Endothelial cell (in vitro differentiated cells): Measurements from ENCODE around the gene SLC8A1. TPM values are rescaled to one million over a fixed set of nuclear protein-coding genes. Genes with fewer than 3 reads are reported as not detected.

ENCODE experiments used
- DNase-seq: peaks from one replicate; pipeline ENCODE4 v3.0.0; 2021; ENCODE audit warnings: low spot score
- H3K27ac Mint-ChIP-seq: one replicate; pipeline ENCODE4 v1.8.0; 2021; ENCODE audit warnings: mixed read lengths, inconsistent platforms; ENCODE audit not compliant: unreplicated experiment
- H3K27me3 Mint-ChIP-seq: one replicate; pipeline ENCODE4 v1.8.0; 2021; ENCODE audit warnings: mild to moderate bottlenecking, moderate library complexity, mixed read lengths, inconsistent platforms; ENCODE audit not compliant: unreplicated experiment
- H3K36me3 Mint-ChIP-seq: one replicate; pipeline ENCODE4 v1.8.0; 2021; ENCODE audit warnings: mild to moderate bottlenecking, low read depth, mixed read lengths, inconsistent platforms; ENCODE audit not compliant: unreplicated experiment
- H3K4me1 Mint-ChIP-seq: one replicate; pipeline ENCODE4 v1.8.0; 2021; ENCODE audit warnings: mild to moderate bottlenecking, mixed read lengths, inconsistent platforms; ENCODE audit not compliant: unreplicated experiment
- H3K4me3 Mint-ChIP-seq: one replicate; pipeline ENCODE4 v1.8.0; 2021; ENCODE audit warnings: mild to moderate bottlenecking, mixed read lengths, inconsistent platforms; ENCODE audit not compliant: unreplicated experiment
- H3K9me3 Mint-ChIP-seq: one replicate; pipeline ENCODE4 v1.8.0; 2021; ENCODE audit warnings: mixed read lengths, inconsistent platforms; ENCODE audit not compliant: unreplicated experiment
- CTCF ChIP-seq: fragments of 200-600 bp; sonication (generic); IDR thresholded peaks from one replicate; pipeline ENCODE4 v1.5.0; 2021; ENCODE audit warnings: antibody characterized with exemption; ENCODE audit not compliant: unreplicated experiment
- total RNA-seq: library from RNA; stranded (reverse); fragmentation: NEBNext Ultra II Directional; extraction: Animal tissue kit (Norgen Biotek cat#: 25700); gene quantifications from one replicate; pipeline ENCODE4 v1.2.1, GENCODE V29; 2021; ENCODE audit not compliant: unreplicated experiment

The SLC8A1 gene
- total RNA-seq, 1 donor from 2014 or later, result 0.80 TPM

- no peak for DNase-seq
- Mint-ChIP-seq H3K27ac (no peak overlapping the region), H3K4me1 (peaks cover 4% of the 10 kb centered on the region), H3K27me3 (no peaks in the 10 kb centered on the region), H3K9me3 (no peaks in the 10 kb centered on the region), H3K36me3 (no peaks in the 10 kb centered on the region), H3K4me3 (no peak overlapping the region)
- TF ChIP-seq CTCF, result no peak
Measured at GRCh38 chr2:40164736-40165508, 287.0 kb downstream of the SLC8A1 start.

- Mint-ChIP-seq H3K4me3 (no peak overlapping the region), H3K27me3 (no peaks in the 10 kb centered on the region), H3K36me3 (no peaks in the 10 kb centered on the region), H3K9me3 (no peaks in the 10 kb centered on the region), H3K4me1 (no peaks in the 10 kb centered on the region), H3K27ac (no peak overlapping the region)
- TF ChIP-seq CTCF, result no peak
- DNase-seq, result no peak
Measured at GRCh38 chr2:40161986-40162385, 289.9 kb downstream of the SLC8A1 start.

- DNase-seq, result no peak
- TF ChIP-seq CTCF, result no peak
- no peaks in the 10 kb centered on the region for H3K27me3 Mint-ChIP-seq
- no peak overlapping the region for H3K27ac Mint-ChIP-seq
- H3K9me3 Mint-ChIP-seq, result no peaks in the 10 kb centered on the region
- H3K4me1 Mint-ChIP-seq, result peaks cover 4% of the 10 kb centered on the region
- no peak overlapping the region for H3K4me3 Mint-ChIP-seq
- H3K36me3 Mint-ChIP-seq, result no peaks in the 10 kb centered on the region
Measured at GRCh38 chr2:40160751-40161218, 291.1 kb downstream of the SLC8A1 start.

- Mint-ChIP-seq H3K4me3 (no peak overlapping the region), H3K4me1 (peaks cover 4% of the 10 kb centered on the region), H3K9me3 (no peaks in the 10 kb centered on the region), H3K36me3 (no peaks in the 10 kb centered on the region), H3K27ac (no peak overlapping the region), H3K27me3 (no peaks in the 10 kb centered on the region)
- DNase-seq, result no peak
- TF ChIP-seq CTCF, result no peak
Measured at GRCh38 chr2:40159333-40159732, 292.6 kb downstream of the SLC8A1 start.

GRCh38 chr2:40158781-40159180 is 293.1 kb downstream of the SLC8A1 start:
- H3K4me3 Mint-ChIP-seq, result no peak overlapping the region
- H3K27ac Mint-ChIP-seq, result no peak overlapping the region
- TF ChIP-seq CTCF, result no peak
- H3K27me3 Mint-ChIP-seq, result no peaks in the 10 kb centered on the region
- H3K36me3 Mint-ChIP-seq, result no peaks in the 10 kb centered on the region
- no peak for DNase-seq
- no peaks in the 10 kb centered on the region for H3K9me3 Mint-ChIP-seq
- H3K4me1 Mint-ChIP-seq, result peaks cover 4% of the 10 kb centered on the region
